Middle frontal gyrus (tissue), 1 donor: ENCODE results near the gene DOCK8.
"Not testable (repeated sequence)": the region's sequence is repeated elsewhere in the genome, so short reads cannot be mapped to it uniquely, and the experiment has no call there.

Experiments
- DNase-seq: peaks from one replicate; pipeline ENCODE4 v3.0.0-alpha.2; 2015; ENCODE audit warnings: low spot score; ENCODE audit errors: extremely low spot score

The DOCK8 gene

GRCh38 chr9:214648-215493, at the start of gene DOCK8:
TSS of gene DOCK8 (plus strand) at chr9:214865. CDS start at chr9:214977, 112 bp downstream.
- no peak for DNase-seq

- not testable (repeated sequence) for DNase-seq
Observed at GRCh38 chr9:169757-170156, 44.9 kb upstream of the DOCK8 start.

DNA sequence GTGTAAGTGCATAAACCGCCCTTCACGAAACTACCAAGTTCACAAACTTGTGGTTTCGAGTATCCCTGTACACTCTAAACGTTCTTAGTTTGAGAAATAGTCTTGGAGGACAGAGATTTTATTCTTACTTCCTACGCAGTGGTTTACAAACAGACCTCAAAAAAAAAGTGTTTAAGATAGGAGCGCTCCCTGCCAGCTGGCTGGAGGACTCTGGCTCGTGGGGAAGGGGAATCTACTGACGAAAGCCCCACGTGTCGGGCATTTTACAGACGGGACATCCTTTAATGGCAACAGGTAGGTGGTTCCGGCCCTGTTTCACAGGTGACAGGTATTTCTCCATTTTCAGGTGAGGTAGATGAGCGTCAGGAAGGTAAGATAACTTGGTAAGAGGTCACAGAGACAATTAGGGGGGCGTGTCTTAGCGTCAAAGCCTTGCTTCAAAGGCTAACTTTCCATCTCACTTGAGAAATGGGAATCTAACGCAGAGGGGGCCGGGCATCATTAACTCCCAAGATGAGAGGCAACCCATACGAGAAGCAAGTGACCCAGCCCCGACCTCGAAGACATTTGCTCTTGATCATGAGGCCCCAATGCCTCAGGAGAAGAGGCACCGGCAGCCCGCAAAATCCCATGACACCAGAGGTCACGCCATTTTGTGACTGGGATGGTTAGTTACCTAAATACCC, 36.4 kb upstream of the DOCK8 start:
- DNase-seq, result not testable (repeated sequence)

GRCh38 chr9:178970-179383, 35.7 kb upstream of the DOCK8 start, which contains the start of gene ZNG1A:
TSS of gene ZNG1A (minus strand) at chr9:179056. CDS start at chr9:178969, 87 bp downstream.
- DNase-seq, result not testable (repeated sequence)

DNA sequence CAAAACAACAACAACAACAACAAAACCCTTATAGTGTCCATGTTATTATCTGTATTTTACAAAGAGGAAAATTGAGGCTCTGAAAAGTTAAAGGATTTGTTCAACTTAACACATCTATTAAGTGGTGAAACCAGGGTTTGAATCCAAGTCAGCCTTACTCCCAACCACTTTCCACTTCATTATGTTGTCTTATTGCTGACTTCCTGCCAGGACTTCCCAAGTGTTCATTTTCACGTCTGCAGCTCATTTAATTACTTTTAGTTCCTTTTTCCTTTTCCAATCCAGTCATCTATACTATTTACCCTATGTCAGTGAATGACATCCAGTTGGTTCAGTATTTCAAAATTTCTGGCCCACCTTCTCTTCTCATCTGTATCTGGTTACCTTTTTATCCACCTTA, 15.1 kb upstream of the DOCK8 start:
- DNase-seq, result not testable (repeated sequence)

DNA sequence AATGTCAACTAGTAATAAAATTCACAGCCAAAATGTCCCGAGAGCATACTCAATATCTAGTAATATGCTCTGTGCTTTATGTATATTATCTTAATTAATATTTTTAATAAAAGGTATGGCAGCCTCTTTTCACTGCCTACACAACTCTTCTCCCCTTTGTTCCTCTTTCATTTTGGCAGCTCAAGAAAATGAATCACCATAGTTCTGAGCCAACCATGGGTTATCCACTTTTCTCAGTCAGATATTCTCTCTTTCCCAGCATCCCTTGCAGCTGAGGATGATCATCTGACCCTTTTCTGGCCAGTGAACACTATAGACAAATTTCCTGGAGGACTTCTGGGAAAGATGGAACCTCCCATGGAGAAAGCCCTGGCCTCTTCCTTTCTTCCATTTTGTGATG, 8.2 kb upstream of the DOCK8 start:
- no peak for DNase-seq

- DNase-seq, result no peak
Observed at GRCh38 chr9:209143-209758, 5.4 kb upstream of the DOCK8 start.

DNA sequence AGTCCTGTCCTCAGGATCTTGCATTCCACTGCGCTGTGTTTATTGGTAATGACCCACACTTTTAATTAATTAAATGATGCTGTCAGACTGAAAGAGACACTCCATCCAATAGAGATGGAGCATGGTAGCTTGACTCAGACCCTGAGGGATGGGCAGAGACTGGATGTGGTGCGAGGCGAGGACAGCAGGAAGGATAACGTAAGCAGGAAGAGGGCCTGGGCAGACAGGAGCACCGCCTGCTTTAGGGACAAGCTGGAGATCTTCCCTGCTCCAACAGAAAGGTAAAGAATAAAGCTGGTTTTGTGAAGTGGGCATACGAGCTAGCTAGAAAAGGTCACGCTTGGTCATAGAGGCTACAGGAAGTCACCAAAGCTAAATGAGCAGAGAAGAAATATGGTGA, 3.6 kb upstream of the DOCK8 start:
- no peak for DNase-seq

- no peak for DNase-seq
Observed at GRCh38 chr9:211557-211956, 3.1 kb upstream of the DOCK8 start.

DNA sequence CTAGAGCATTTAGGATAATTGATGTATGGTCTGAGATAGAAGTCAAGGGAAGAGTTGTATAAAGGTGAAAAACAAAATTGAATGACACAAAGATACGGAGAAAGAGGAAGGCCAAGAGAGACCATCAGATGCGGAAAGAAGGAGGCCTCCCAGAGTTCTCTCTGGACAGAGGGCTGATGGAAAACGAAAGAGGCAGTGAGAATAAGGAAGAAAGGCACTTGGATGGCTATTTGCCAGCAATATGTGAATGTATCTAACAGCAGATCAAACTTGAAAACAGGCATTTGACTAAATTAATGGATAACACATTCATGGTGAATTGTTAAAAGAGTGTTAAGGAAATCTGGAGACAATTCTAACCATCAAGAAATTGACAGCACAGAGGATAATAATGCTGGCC, 2.4 kb upstream of the DOCK8 start:
- DNase-seq, result no peak

GRCh38 chr9:213901-214300, 764 bp upstream of the DOCK8 start:
- not testable (repeated sequence) for DNase-seq

DNA sequence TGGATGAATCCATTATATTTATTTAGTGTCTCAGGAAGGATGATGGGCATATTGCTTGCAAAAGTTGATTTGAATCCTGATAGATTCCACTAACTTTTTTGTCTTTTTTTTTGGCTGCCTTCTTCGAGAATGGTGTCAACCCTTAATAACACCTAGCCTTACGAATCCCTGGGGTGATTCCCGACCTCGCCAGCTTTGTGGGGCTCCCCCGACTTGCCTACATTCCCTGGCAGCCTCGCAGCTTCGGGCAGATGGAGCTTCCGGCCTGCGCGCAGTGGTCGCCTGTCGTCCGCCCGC, 366 bp upstream of the DOCK8 start:
- DNase-seq, result no peak

DNA sequence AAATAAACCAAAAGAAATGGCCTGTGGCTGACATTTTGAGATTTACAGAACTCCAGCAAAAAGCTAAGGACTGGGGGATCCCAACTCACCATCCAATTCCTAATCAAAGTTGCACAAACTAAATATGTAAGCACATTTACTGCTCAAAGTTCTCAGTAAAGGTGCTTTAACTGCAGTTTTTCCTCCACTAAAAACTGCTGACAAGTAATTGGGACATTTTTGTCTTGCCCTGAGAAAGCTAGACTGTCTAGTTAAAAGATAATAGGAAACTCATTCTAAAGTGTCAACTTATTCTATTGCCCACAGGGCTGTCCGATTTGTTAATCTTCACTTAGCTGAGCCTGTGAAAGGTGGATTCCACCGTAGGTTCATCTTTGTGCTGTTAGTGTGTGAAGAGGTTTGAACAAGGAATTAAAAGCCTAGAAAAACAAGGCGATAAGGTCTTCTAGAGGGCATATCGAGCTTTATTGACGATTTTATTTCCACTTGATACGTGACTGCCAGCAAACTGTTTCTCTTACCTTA, 1.0 kb downstream of the DOCK8 start:
- DNase-seq, result no peak

GRCh38 chr9:216866-217265, 2.2 kb downstream of the DOCK8 start:
- no peak for DNase-seq

GRCh38 chr9:217950-218349, 3.3 kb downstream of the DOCK8 start:
- no peak for DNase-seq

GRCh38 chr9:219036-219435, 4.4 kb downstream of the DOCK8 start:
- DNase-seq, result not testable (repeated sequence)

DNA sequence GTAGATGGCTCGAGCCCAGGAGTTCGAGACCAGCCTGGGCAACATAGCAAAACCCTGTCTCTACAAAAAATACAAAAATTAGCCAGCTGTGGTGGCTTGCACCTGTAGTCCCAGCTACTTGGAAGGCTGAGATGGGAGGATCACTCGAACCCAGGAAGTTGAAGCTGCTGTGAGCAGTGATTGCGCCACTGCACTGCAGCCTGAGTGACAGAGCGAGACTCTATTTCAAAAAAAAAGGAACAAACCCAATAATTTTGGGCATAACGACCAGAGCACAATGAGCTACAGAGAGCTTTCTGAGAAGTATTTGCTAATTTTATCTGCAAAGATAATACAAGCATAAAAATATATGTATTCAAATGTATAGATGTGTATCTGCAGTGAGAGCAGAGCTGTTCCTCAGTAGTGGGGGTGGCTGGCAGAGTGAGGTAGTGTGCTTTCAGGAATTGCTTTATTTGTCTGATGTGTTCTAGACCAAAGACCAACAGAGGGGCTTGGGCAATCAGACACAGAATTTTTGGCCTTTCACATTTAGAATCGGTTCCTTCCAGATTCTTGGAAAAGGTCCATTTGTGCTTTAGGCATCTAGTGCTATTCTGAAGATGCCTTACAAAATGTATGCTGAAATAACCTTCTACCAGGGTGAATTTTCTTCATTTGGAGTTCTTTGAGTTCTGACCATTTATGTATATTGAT, 5.2 kb downstream of the DOCK8 start:
- no peak for DNase-seq

- no peak for DNase-seq
Observed at GRCh38 chr9:221989-222776, 7.5 kb downstream of the DOCK8 start.

DNA sequence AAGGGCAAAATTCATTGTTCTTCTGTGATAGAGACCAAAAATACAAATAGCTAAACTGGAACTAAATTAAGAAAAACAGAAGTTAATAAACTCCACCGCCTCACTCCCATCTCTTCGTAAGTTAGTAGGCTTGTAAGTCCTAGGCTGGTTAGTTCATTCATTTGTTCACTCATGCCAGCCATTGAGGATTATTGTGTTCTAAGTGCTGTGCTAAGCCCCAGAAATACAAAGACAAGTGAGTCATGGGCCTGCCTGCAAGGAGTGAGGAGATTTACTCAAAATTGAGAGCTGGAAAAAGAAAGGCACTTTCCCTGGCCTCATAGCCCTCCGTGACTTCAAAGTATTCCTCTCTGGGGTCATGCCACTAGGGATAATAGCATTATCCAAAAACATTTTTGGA, 8.5 kb downstream of the DOCK8 start:
- DNase-seq, result no peak

DNA sequence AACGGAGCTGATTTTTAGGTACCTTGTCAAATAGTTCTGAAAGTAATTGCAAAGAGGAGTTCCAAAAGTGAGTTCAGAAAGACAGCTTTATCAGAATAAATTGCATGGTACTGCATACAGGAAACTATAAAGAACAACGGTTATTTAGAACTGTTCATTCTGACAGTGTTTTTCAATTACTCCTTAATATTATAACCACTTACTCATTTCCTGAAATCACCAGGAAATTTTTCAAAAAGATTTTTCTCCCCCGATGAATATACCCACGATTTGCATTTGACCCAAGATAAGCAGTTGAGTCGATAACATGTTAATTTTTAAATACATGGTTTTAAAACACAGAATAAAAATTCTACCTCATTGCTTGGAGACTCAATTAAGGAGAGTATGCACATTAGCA, 9.4 kb downstream of the DOCK8 start:
- no peak for DNase-seq
